ENCODE data around the gene ZBTB38. TPM values are rescaled to one million over a fixed set of nuclear protein-coding genes. Genes with fewer than 3 reads are reported as not detected.

Gene ZBTB38
- total RNA-seq, 1 experiment from 2014 or later: 17.0 TPM

DNA sequence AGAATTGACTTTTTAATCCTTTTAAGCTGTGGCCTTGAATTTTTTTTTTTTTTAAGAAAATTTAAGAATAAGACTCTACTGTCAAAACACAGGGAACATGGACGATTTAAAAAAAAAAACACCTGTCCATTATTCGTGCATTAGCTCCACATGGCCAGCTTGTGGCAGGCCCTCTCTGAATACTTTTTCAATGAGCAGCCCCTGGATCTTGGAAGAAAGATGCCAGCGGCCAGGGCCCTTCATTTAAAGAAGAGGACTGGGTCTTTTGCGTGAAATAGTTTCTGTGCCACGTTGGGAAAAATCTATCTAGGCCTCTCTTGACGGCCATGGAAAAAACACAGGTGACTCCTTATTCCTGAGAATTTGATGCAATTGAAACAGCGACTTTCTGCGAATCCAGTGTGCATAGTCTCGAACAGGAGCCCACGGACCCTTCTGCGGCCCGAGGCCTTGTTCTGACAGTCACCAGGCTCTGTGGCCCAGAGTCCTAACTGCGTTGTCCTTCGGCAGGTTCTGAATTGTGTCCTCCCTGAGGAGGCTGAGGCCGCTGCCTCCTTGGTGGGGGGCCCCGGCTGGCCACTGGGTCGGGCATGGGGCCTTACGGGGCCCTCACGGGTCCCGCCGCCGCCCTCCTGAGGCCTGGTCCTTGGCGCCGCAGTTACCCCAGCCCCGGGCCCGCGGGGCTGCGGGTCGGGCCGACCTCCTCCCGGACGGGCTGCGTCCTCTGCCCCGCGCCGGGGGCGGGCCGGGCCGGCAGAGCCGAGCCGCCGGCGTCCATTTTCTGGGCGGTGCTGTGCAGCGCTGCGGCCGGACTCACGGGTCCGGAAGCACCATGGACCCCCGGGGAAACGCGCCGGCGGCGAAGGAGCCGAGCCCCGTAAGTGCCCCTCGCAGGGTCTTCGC, 33.5 kb downstream of the ZBTB38 start:
- H3K4me3 ChIP-seq (ENCODE audit: low read length): peak overlapping the region; percentile 69
- no peaks in the 10 kb centered on the region for H4K20me1 ChIP-seq (ENCODE audit: low read length)
- DNase-seq (peak; percentile 22), ATAC-seq (peak; percentile 83)
- no peaks in the 10 kb centered on the region; the same call in 1 of the 2 replicates for H3K79me2 ChIP-seq (ENCODE audit: low read length)
- intact Hi-C loops (cut with micrococcal nuclease): loop anchor here (2.0 kb wide), 1 partner anchor 35 kb away; no protein-coding TSS in a partner anchor
- TSS peak; percentile 65 for BruUV-seq (replicated peaks)
- no peaks in the 10 kb centered on the region for H3F3A ChIP-seq (ENCODE audit: low read length, unreplicated experiment)
- ChIA-PET CTCF (interaction anchor here (0.6 to 0.9 kb wide), 4 partner anchors 9 to 381 kb away, joined by 3 read pairs; partner anchors contain the start of gene PXYLP1), POLR2A (ENCODE audit: unreplicated experiment) (interaction anchor here (0.5 kb wide), 1 partner anchor 71 kb away, joined by 4 read pairs; no protein-coding TSS in a partner anchor)
- no peaks in the 10 kb centered on the region for H3K9me2 ChIP-seq (replicated peaks; ENCODE audit: low read length)
- H3K4me2 ChIP-seq (ENCODE audit: low read length): peak overlapping the region; percentile 80
- H3K27ac ChIP-seq (ENCODE audit: low read length): peak overlapping the region; percentile 58
- peak overlapping the region; percentile 93 for H2AFZ ChIP-seq (ENCODE audit: low read length)
- peaks cover 27% of the 10 kb centered on the region for H3K4me1 ChIP-seq (ENCODE audit: insufficient read depth, low read length)
- TF ChIP-seq EZH2phosphoT487 (IDR thresholded peaks at IDR 0.05; ENCODE audit: borderline replicate concordance, low read length): no peak
- TF ChIP-seq EZH2 (IDR thresholded peaks at IDR 0.05; ENCODE audit: low read length, unreplicated experiment): no peak
- TF ChIP-seq, protein P1, sequence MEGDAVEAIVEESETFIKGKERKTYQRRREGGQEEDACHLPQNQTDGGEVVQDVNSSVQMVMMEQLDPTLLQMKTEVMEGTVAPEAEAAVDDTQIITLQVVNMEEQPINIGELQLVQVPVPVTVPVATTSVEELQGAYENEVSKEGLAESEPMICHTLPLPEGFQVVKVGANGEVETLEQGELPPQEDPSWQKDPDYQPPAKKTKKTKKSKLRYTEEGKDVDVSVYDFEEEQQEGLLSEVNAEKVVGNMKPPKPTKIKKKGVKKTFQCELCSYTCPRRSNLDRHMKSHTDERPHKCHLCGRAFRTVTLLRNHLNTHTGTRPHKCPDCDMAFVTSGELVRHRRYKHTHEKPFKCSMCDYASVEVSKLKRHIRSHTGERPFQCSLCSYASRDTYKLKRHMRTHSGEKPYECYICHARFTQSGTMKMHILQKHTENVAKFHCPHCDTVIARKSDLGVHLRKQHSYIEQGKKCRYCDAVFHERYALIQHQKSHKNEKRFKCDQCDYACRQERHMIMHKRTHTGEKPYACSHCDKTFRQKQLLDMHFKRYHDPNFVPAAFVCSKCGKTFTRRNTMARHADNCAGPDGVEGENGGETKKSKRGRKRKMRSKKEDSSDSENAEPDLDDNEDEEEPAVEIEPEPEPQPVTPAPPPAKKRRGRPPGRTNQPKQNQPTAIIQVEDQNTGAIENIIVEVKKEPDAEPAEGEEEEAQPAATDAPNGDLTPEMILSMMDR (conservative IDR thresholded peaks at IDR 0.05; ENCODE audit: low read depth, low read length): no peak
- H3K9me3 ChIP-seq (ENCODE audit: low read length): no peaks in the 10 kb centered on the region
- H3K36me3 ChIP-seq (ENCODE audit: low read depth, low read length): peaks cover 15% of the 10 kb centered on the region
- H3K27me3 ChIP-seq (ENCODE audit: low read length): no peaks in the 10 kb centered on the region
- peak overlapping the region; percentile 91 for H3K9ac ChIP-seq (ENCODE audit: low read length)

DNA sequence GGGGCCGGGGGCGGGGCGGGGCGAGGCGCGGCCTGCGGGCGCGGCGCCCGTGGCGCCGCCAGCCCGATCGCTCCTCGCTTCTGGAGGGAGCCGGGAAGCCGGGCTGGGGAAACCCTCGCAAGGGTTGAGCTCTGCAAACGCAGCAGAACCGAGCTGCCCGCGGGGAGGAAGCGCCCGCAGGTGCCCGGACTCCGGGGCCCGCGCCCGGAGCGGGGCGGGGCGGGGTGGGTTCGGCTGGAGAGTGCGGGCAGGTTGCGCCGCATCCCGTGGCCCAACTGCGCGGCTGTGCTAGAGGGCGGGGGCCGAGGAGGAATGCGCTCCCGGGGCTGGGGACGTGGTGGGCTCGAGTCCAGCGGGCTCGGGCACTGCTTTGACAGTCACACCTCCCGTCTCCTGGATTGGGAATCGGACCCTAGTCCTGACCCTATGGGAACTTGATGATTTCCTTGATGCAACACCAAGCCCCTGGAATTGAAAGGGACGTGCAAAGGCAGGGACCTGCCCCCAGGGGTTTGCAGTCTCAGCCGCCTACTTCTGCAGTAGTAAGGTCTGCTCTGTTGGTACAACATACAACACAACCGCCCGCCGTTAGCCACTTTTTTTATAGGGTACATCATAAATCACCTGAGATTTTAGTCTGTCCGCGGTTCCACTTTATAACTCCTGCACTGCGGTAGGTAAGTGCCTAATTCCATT, 34.3 kb downstream of the ZBTB38 start:
- peak overlapping the region; percentile 91 for H3K9ac ChIP-seq (ENCODE audit: low read length)
- H3K27ac ChIP-seq (ENCODE audit: low read length): peak overlapping the region; percentile 58; the same call in 1 of the 2 replicates
- H3K79me2 ChIP-seq (ENCODE audit: low read length): no peaks in the 10 kb centered on the region; the same call in 1 of the 2 replicates
- intact Hi-C loops (cut with micrococcal nuclease): loop anchor here (2.0 kb wide), 1 partner anchor 36 kb away; no protein-coding TSS in a partner anchor
- peak overlapping the region; percentile 93; the same call in 1 of the 2 replicates for H2AFZ ChIP-seq (ENCODE audit: low read length)
- no peaks in the 10 kb centered on the region for H4K20me1 ChIP-seq (ENCODE audit: low read length)
- H3K4me1 ChIP-seq (ENCODE audit: insufficient read depth, low read length): peaks cover 27% of the 10 kb centered on the region
- H3K4me2 ChIP-seq (ENCODE audit: low read length): peak overlapping the region; percentile 80
- BruUV-seq (replicated peaks): no TSS peak
- DNase-seq: peak; percentile 29
- CTCF ChIA-PET: no interaction called here
- peak; percentile 65 for ATAC-seq
- H3K27me3 ChIP-seq (ENCODE audit: low read length): no peaks in the 10 kb centered on the region
- no peaks in the 10 kb centered on the region for H3K9me3 ChIP-seq (ENCODE audit: low read length)
- POLR2A ChIA-PET (ENCODE audit: unreplicated experiment): interaction anchor here (0.5 kb wide), 1 partner anchor 72 kb away, joined by 4 read pairs; no protein-coding TSS in a partner anchor
- peak overlapping the region; percentile 69 for H3K4me3 ChIP-seq (ENCODE audit: low read length)
- H3K36me3 ChIP-seq (ENCODE audit: low read depth, low read length): peaks cover 9% of the 10 kb centered on the region
- no peak for TF ChIP-seq EZH2 (IDR thresholded peaks at IDR 0.05; ENCODE audit: low read length, unreplicated experiment)
- TF ChIP-seq, protein P1 (conservative IDR thresholded peaks at IDR 0.05; ENCODE audit: low read depth, low read length): no peak
- TF ChIP-seq EZH2phosphoT487 (IDR thresholded peaks at IDR 0.05; ENCODE audit: borderline replicate concordance, low read length): no peak
- H3K9me2 ChIP-seq (replicated peaks; ENCODE audit: low read length): no peaks in the 10 kb centered on the region
- no peaks in the 10 kb centered on the region for H3F3A ChIP-seq (ENCODE audit: low read length, unreplicated experiment)
